Measurements from ENCODE around the gene MAML1.

MAML1 gene

DNA sequence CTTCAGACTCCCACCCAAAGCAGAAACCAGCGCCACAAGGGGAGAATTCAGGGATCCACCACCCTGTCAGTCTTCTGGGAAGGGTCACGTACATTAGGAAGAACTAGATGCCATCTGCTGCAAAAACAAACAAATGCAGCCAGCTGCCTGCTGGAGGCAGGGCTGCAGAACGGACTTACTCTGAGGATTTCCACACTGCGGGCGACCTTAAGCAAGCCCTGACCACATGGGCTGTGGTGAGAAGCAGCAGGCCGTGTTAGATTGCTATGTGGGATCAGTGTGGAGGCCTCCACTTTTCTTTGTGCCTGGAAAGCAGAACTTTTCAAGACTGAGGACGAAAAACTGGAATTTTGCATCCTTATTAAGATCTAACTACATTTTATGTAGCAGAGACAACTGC lies 47.7 kb downstream of the MAML1 start:
- Histone ChIP-seq H3K27me3 (ENCODE audit: insufficient read depth, low read length, poor library complexity) (no peaks in the 10 kb centered on the region), H4K20me1 (ENCODE audit: insufficient read depth, low read length) (peaks cover 17% of the 10 kb centered on the region), H3K4me1 (ENCODE audit: insufficient read depth, low read length) (no peaks in the 10 kb centered on the region), H3K27ac (ENCODE audit: low read length) (no peak overlapping the region), H3K4me3 (ENCODE audit: low read depth in 1 of 2, low read length in 2 of 2) (no peak overlapping the region), H3K79me2 (ENCODE audit: insufficient read depth, low read length) (no peaks in the 10 kb centered on the region), H3K9ac (ENCODE audit: low read depth, low read length) (no peak overlapping the region), H3K36me3 (ENCODE audit: insufficient read depth, low read length) (peaks cover 53% of the 10 kb centered on the region), H3K9me3 (ENCODE audit: insufficient read depth, low read length, severe bottlenecking) (no peaks in the 10 kb centered on the region), H3K4me2 (ENCODE audit: insufficient read depth, low read length) (no peak overlapping the region), H2AFZ (ENCODE audit: low read depth, low read length) (no peak overlapping the region)
- TF ChIP-seq, protein P1, sequence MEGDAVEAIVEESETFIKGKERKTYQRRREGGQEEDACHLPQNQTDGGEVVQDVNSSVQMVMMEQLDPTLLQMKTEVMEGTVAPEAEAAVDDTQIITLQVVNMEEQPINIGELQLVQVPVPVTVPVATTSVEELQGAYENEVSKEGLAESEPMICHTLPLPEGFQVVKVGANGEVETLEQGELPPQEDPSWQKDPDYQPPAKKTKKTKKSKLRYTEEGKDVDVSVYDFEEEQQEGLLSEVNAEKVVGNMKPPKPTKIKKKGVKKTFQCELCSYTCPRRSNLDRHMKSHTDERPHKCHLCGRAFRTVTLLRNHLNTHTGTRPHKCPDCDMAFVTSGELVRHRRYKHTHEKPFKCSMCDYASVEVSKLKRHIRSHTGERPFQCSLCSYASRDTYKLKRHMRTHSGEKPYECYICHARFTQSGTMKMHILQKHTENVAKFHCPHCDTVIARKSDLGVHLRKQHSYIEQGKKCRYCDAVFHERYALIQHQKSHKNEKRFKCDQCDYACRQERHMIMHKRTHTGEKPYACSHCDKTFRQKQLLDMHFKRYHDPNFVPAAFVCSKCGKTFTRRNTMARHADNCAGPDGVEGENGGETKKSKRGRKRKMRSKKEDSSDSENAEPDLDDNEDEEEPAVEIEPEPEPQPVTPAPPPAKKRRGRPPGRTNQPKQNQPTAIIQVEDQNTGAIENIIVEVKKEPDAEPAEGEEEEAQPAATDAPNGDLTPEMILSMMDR (IDR thresholded peaks at IDR 0.05; ENCODE audit: borderline replicate concordance, extremely low read depth, low read length, poor library complexity, severe bottlenecking), result no peak
- TF ChIP-seq EZH2 (IDR thresholded peaks at IDR 0.05; ENCODE audit: borderline replicate concordance, low read depth, low read length, severe bottlenecking), result no peak
- DNase-seq (no peak), ATAC-seq (ENCODE audit: insufficient read depth, low read depth) (no peak)

- H3K4me1 ChIP-seq (ENCODE audit: insufficient read depth, low read length), result no peaks in the 10 kb centered on the region
- no peak overlapping the region for H3K4me3 ChIP-seq (ENCODE audit: low read depth in 1 of 2, low read length in 2 of 2)
- no peaks in the 10 kb centered on the region for H3K79me2 ChIP-seq (ENCODE audit: insufficient read depth, low read length)
- H3K27ac ChIP-seq (ENCODE audit: low read length), result no peak overlapping the region
- TF ChIP-seq, protein P1 (IDR thresholded peaks at IDR 0.05; ENCODE audit: borderline replicate concordance, extremely low read depth, low read length, poor library complexity, severe bottlenecking), result no peak
- no peak for TF ChIP-seq EZH2 (IDR thresholded peaks at IDR 0.05; ENCODE audit: borderline replicate concordance, low read depth, low read length, severe bottlenecking)
- no peaks in the 10 kb centered on the region for H3K27me3 ChIP-seq (ENCODE audit: insufficient read depth, low read length, poor library complexity)
- H3K9me3 ChIP-seq (ENCODE audit: insufficient read depth, low read length, severe bottlenecking), result no peaks in the 10 kb centered on the region
- ATAC-seq (ENCODE audit: insufficient read depth, low read depth), result no peak
- H2AFZ ChIP-seq (ENCODE audit: low read depth, low read length), result no peak overlapping the region
- H3K4me2 ChIP-seq (ENCODE audit: insufficient read depth, low read length), result no peak overlapping the region
- no peak for DNase-seq
- H3K36me3 ChIP-seq (ENCODE audit: insufficient read depth, low read length), result peaks cover 39% of the 10 kb centered on the region
- H4K20me1 ChIP-seq (ENCODE audit: insufficient read depth, low read length), result peaks cover 17% of the 10 kb centered on the region
- no peak overlapping the region for H3K9ac ChIP-seq (ENCODE audit: low read depth, low read length)
Measured at GRCh38 chr5:179781846-179782245, 49.2 kb downstream of the MAML1 start.

DNA sequence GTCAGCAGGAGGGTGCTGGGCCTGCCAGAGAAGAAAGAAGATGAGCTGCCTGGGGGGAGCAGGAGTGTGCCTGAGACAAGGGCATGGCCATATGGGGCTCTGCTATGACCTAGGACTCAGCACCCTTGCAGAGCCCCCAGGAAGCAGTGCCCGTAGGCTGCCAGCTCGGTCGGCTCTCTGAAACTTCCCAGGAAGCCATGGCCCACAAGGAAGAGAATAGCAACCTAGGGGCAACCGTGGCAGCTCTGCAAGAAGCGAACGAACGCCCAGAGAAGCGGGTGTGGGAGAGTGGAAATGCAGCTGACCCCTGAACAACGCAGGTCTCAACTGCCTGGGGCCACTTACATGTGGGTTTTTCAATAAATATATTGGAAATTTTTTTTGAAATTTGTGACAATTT lies 50.5 kb downstream of the MAML1 start:
- DNase-seq (no peak), ATAC-seq (ENCODE audit: insufficient read depth, low read depth) (no peak)
- H3K27me3 ChIP-seq (ENCODE audit: insufficient read depth, low read length, poor library complexity), result no peaks in the 10 kb centered on the region
- H3K4me3 ChIP-seq (ENCODE audit: low read depth in 1 of 2, low read length in 2 of 2), result no peak overlapping the region
- H3K9ac ChIP-seq (ENCODE audit: low read depth, low read length), result no peak overlapping the region
- no peak overlapping the region for H2AFZ ChIP-seq (ENCODE audit: low read depth, low read length)
- H3K27ac ChIP-seq (ENCODE audit: low read length), result no peak overlapping the region
- H3K9me3 ChIP-seq (ENCODE audit: insufficient read depth, low read length, severe bottlenecking), result no peaks in the 10 kb centered on the region
- H3K79me2 ChIP-seq (ENCODE audit: insufficient read depth, low read length), result no peaks in the 10 kb centered on the region
- peaks cover 28% of the 10 kb centered on the region for H3K36me3 ChIP-seq (ENCODE audit: insufficient read depth, low read length)
- TF ChIP-seq, protein P1 (IDR thresholded peaks at IDR 0.05; ENCODE audit: borderline replicate concordance, extremely low read depth, low read length, poor library complexity, severe bottlenecking), result no peak
- TF ChIP-seq EZH2 (IDR thresholded peaks at IDR 0.05; ENCODE audit: borderline replicate concordance, low read depth, low read length, severe bottlenecking), result no peak
- no peak overlapping the region for H3K4me2 ChIP-seq (ENCODE audit: insufficient read depth, low read length)
- H4K20me1 ChIP-seq (ENCODE audit: insufficient read depth, low read length), result peaks cover 14% of the 10 kb centered on the region
- no peaks in the 10 kb centered on the region for H3K4me1 ChIP-seq (ENCODE audit: insufficient read depth, low read length)

DNA sequence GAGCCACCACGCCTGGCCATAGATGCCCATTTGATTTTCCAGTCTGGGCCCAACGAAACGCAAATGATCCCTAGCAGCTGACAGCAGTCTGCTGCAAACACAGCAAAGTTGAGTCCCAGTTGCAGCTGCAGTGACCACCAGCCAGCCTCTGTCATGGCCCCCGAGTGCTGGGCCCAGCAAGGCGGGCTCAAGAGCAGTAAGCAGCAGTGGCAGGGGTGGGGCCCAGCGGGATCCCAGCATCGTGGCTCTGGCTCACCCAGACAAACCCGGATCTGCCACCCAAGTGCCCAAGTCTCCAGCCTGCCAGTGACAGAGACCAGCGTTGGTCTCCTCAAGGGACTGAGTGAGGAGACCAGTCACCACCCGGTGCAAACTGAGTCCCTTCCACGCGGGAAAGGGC lies 54.2 kb downstream of the MAML1 start:
- H2AFZ ChIP-seq (ENCODE audit: low read depth, low read length), result no peak overlapping the region
- no peaks in the 10 kb centered on the region for H3K4me1 ChIP-seq (ENCODE audit: insufficient read depth, low read length)
- no peak overlapping the region for H3K4me3 ChIP-seq (ENCODE audit: low read depth in 1 of 2, low read length in 2 of 2)
- H3K27ac ChIP-seq (ENCODE audit: low read length), result no peak overlapping the region
- 0 out of 2 replicates have a peak, but pooled peaks cover 3% of the 10 kb centered on the region for H4K20me1 ChIP-seq (ENCODE audit: insufficient read depth, low read length)
- ATAC-seq (ENCODE audit: insufficient read depth, low read depth), result no peak
- H3K4me2 ChIP-seq (ENCODE audit: insufficient read depth, low read length), result no peak overlapping the region
- H3K36me3 ChIP-seq (ENCODE audit: insufficient read depth, low read length), result 0 out of 2 replicates have a peak, but pooled peaks cover 1% of the 10 kb centered on the region
- H3K9ac ChIP-seq (ENCODE audit: low read depth, low read length), result no peak overlapping the region
- TF ChIP-seq, protein P1 (IDR thresholded peaks at IDR 0.05; ENCODE audit: borderline replicate concordance, extremely low read depth, low read length, poor library complexity, severe bottlenecking), result no peak
- TF ChIP-seq EZH2 (IDR thresholded peaks at IDR 0.05; ENCODE audit: borderline replicate concordance, low read depth, low read length, severe bottlenecking), result no peak
- DNase-seq, result no peak
- H3K9me3 ChIP-seq (ENCODE audit: insufficient read depth, low read length, severe bottlenecking), result no peaks in the 10 kb centered on the region
- H3K79me2 ChIP-seq (ENCODE audit: insufficient read depth, low read length), result no peaks in the 10 kb centered on the region
- no peaks in the 10 kb centered on the region for H3K27me3 ChIP-seq (ENCODE audit: insufficient read depth, low read length, poor library complexity)
